Occipital lobe (tissue), 2 donors: ENCODE data around the gene CCL13. TPM values are rescaled to one million over a fixed set of nuclear protein-coding genes. Genes with fewer than 3 reads are reported as not detected.

ENCODE experiments used
- DNase-seq: peaks from one replicate; lab custom pipeline; 2025; lab: John Stamatoyannopoulos, UW
- total RNA-seq: library from RNA; depleted of rRNA; stranded (reverse); fragments of >200 nt; gene quantifications from one replicate; pipeline ENCODE4 v1.2.3, GENCODE V29; 2014

CCL13 gene
- total RNA-seq, 1 donor from 2014 or later = not detected

DNA sequence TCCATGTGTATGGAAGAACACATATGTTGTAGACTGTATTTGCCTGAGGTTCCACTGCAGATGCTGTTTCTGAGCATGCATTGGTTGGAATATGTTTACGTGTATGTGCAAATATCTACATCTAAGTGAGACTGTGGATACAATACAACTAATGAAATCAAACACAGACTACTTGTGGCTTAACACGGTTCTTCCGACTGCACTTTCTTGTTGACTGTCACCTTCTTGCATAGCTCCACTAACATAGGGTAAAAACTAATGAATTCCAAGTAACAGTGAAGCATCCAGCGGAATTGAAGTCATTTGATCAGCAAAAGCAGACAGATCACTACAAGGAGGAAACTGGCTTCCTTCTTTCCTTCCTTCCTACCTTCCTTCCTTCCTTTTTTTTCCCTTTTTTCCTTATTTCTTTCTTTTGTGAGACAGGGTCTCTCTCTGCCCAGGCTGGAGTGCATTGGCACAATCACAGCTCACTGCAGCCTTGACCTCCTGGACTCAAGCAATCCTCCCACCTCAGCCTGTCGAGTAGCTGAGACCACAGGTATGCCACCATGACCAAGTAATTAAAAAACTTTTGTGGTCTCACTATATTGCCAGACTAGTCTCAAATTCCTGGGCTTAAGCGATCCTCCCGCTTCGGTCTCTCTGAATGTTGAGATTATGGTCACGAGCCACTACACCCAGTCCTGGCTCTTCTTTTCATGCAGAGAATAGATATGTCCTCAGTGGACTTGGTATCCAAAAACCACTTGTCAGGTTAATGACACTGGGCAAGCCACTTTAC lies 28.7 kb downstream of the CCL13 start:
- no peak for DNase-seq

DNA sequence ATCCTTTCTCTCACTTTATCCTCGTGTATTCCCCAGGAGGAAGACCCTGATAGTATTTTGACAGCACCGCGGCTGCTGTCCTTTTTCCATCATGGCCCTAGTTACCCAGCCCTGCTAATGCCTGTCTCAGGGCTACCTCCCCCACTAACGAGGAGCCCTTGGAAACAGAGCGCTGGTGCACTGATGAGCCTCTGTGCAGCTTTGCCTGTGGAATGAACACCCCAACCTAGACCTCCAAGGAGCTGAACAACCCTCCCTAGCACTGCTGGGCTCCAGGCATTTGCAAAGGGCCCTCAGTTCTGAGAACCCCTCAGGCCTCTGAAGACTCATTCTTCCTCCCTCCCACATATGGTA lies 30.0 kb downstream of the CCL13 start:
- DNase-seq = no peak

DNA sequence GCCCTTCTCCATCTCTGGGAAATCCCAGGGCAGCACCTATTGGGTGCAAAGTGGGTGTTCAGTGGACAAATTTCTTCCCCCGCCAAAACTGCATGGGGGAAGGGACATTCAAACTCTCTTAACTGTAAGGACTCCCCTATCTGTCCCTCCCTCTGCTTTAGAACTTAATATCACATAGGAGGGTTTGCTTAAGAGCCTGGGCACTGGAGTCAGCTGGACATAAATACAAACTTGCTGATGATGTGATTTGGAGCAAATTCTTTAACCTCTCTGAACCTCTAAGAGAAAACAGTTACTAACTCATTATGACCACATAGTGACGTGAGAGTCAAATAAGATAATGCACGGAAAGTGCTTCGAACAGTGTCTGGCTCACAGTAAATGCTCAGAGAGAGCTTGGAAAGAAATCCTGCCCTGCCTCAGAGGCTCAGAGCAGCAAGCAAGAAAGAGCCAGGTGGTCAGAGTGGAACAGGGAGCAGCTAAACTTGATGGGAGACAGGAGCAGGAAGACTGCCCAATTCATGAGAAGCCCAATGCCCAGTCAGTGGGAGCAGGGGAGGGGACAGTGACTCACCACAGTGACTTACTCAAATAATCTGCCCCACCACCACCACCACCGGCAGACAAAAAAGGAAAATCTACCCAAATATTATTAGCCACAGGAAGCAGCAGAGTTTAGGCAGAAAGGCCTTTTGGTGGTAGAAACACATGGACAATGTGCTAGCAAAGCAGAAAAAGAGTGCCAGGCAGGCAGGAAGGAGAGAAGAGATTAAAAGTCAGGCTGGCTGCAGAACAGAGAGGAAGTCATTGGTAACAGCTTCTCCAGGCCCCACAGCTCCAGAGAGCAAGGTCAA lies 30.6 kb downstream of the CCL13 start:
- DNase-seq = no peak

DNA sequence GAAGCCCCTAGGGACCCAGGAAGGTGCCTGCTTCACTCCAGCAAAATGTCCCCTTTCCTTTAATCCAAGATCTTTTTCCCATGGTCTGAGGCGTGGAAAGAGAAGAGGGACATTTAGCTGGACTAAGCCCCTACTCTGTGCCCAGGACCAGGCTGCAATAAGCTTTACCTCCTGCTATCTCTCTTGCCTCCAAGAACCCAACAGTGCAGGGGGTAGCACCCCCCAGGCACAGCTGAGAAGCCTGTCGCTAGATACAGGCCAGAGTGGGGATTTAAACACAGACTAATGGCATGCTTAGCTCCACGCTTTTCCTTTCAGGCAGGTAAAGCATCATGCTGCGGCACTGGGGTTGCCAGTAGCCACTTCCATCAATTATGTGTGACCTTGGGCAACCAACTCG lies 31.3 kb downstream of the CCL13 start:
- no peak for DNase-seq

DNA sequence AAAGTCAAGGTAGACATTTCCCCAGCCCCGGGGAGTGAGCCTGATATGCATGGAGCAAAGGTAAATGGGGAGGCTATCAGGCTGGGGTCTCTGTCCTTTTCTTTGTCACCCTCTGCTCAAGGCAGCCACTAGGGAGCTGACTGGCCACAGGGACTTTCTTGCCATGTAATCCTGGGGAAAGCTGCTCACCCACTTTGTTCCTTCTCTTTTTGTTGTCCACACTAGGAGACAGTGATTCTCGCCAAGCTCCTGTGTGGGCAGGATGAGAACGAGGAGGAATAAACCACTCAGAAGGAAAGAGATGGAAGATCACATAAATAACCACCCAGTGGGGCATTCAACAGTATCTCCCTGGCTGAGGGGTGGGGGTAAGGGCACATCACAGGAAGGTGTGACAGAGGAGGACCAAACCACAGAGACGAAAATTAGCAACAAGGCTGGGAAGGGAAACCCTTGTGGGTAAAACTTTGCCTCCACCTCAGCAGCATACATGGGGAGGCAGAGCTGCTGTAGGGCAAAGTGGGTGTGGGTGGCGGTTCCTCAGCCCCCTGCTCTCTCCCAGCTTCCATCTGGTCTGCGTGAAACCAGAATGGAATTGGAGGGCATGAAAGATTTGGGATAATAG lies 33.0 kb downstream of the CCL13 start:
- DNase-seq = no peak

DNA sequence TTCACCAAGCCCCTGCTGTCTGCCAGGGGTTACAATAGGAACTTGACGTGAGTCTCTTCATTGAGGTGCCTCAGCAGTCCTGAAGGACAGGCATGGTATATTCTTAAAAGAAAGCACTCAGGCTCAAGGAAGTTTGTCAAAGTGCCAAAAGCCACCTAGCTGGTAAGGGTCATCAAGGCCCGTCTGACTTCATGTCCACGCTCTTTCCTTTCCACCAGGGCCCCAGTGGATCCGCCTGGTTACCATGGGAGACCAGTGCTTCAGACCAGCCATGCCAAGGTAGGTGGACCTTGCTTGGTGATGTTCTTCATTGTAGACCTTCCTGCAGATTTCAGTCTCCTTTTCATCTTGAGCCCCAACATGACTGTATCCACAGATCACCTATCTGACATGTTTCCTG lies 34.4 kb downstream of the CCL13 start:
- DNase-seq = no peak

DNA sequence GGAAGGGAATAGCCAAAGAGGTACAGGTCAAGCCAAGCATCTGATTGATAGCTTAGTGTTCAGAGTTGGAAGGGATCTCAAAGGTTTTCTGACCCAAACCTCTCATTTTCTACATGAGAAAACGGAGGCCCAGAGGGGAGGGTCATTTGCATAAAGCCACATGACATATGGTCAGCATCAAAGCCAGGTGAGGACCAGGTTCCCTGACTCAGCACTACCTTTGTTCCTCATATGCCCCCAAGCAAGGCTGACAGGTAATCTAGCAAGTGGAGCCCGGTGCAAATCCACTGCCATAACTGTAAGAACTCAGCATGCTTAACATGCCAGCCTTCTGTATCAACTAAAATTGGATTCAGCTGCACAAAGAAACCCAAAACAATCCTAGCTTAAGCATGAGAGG lies 35.0 kb downstream of the CCL13 start:
- no peak for DNase-seq

DNA sequence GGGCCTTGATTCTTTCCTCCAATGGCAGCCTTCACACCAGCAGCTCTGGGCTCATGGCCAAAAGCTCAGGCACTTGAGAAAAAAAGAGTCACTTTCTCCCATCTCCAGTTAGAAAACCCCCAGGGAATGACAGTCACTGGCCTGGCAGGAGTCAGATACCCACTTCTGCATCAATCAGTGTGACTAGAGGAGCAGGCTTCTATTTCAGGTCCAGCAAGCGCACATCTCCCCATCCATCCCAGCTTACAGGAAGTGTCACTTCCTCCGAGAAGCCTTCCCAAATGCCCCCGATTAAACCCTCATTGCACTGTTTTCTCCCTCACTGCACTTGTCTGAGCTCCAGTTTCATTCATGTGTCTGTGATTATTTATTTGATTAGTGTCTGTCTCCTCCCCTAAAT lies 37.1 kb downstream of the CCL13 start:
- no peak for DNase-seq

DNA sequence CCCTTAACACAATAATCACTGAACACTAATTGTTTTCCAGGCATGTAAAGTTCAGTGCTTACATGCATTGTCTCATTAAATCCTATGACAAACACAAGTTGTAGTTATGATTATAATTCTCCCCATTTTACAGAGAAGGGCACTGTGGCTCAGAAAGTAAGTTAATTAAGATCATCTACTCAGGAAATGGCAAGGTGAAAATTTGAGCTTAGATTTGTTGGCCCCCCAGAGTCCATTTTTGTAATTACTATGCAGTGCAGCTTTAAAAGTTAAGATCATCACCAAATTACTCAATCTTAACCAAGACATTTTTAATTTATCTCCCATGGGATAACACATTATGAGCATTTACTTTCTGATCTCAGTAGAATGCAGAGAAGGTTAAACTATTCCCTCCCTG lies 41.0 kb downstream of the CCL13 start:
- DNase-seq = no peak

DNA sequence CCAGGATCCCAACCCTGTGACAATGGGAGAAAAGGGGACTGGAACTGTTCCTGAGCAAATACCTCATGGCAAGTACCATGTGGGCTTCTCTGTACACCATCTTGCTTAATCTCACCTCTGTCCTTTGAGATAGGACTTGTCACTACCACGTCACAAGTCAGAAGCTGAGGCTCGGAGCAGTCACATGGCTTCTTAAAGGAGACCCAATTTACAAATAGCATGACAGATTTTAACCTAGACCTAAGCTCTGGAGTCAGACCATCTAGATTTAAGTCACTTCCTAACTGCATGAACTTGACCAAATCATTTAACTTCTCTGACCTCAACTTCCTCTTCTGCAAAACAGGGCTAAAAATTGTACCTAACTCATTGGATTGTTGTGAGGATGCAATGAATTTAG lies 42.7 kb downstream of the CCL13 start:
- no peak for DNase-seq

DNA sequence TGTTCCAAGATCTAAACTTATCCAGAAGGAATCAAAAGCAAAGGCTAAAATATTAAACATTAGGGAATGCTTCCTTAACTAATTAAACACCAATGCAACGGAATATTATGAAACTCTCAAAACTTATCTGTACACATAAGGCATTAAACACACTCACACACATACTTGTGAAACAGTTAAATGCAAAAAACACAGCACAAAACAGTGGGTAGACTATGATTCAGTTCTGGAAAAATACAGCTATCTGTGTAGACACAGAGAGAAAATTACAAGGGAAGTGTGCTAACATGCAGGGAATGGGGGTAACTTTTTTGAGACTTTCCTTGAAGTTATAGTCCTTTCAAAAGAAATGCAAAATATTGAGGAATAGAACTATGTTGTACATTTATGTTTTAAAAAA lies 43.4 kb downstream of the CCL13 start:
- DNase-seq = no peak

DNA sequence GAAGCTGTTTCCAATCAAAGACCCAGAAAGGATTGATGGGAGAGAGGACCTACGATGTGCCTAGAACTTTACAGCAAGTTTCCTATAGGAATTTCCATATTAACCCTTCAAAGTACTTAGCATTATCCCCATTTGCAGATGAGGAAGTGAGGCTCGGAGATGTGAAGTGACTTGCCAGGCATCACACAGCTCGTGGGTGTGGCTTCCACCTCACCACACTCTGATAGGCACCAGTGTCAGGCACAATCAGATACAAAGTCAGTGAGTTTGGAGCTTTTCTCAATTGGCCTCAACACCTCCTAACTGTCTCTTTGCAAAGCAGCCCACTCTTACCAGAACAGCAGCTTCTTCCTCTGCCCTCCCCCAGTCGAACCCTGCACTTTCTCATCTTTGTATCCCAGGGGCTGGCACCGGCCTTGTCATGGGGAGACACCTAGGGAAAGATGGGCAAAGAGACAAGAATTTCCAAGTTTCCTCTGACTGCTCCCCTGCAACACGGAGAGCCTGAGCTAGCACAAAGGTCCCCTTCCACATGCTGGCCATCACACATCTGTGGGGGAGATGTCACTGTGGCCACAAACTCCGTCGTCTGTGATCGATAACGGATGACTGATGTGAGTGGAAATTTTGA lies 44.1 kb downstream of the CCL13 start:
- no peak for DNase-seq

DNA sequence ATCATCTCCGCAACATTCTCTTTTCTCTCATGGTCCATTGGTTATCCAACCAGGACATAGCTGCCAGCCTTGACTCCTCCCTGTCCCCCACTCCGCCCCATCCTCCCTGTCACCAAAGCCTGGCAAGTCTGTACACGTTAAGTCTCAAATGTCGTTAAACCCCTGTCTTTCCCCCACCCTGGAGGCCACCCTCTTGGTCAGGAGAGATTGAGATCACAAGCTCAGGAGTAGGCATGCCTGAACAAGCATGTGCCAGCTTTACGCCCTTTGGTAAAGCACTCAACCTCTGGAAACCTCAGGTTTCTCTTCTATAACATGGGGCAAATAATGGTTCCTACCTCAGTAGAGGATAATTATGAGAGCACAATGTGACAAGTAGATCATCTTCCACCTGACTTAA lies 44.9 kb downstream of the CCL13 start:
- no peak for DNase-seq

DNA sequence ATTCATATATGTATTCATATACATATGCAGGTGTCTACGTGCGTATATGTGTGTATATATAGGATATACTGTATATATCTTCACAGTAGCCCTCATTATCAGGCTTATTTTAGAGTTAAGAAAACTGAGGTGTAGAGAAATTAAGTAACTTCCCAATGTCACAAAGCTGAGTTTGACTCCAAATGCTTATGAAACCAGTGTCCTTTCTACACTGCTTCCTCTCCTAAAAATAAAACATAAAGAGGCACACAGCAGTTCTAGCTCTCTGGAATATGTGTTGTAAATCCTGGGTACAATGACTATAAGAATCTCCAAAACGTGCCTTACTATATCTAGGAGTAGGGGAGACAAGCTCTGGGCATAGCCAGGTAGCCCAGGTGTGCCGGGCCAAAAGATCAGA lies 46.7 kb downstream of the CCL13 start:
- DNase-seq = no peak

DNA sequence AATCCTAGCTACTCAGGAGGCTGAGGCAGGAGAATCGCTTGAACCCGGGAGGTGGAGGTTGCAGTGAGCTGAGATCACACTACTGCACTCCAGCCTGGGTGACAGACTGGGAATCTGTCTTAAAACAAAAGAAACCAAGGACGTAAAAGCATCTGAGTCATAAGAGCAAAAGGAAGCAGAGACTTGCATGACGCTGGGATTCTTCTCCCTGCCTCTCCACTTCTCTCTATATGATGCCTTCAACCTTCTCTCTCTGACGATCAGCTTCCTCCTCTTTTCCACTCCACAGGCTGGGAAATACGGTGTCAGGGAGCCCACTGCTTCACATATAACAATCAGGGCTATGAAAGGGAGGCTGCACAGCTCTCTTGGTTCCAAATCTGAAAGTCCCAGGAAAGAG lies 49.9 kb downstream of the CCL13 start:
- no peak for DNase-seq

Other genes with a start within 250 kb of the CCL13 start
- gene CCL2, start 101.2 kb upstream of the CCL13 start, total RNA-seq = 8.7 TPM
- not detected for gene CCL7, start 86.3 kb upstream of the CCL13 start, total RNA-seq
- gene CCL11, start 70.7 kb upstream of the CCL13 start, total RNA-seq = not detected
- 0.16 TPM for gene CCL8, start 37.0 kb upstream of the CCL13 start, total RNA-seq
- gene CCL1, start 6.8 kb downstream of the CCL13 start, total RNA-seq = 0.47 TPM
- gene TMEM132E, start 223.1 kb downstream of the CCL13 start, total RNA-seq = 0.78 TPM